IPS-NIHi7 (cell line): ENCODE data around the gene SYT11.
A peak's percentile ranks its signal among the peaks of the same experiment; 100 is the strongest.
"Not testable (repeated sequence)": the region's sequence is repeated elsewhere in the genome, so short reads cannot be mapped to it uniquely, and the experiment has no call there.

Source experiments
- DNase-seq: peaks from one replicate; pipeline ENCODE4 v3.0.0; 2012; ENCODE audit warnings: mixed read lengths; ENCODE audit errors: extremely low spot score

The SYT11 gene

GRCh38 chr1:155897746-155898145 lies 38.4 kb downstream of the SYT11 start:
- DNase-seq: no peak

GRCh38 chr1:155898888-155899287 lies 39.5 kb downstream of the SYT11 start:
- no peak for DNase-seq

- DNase-seq: no peak
Measured at GRCh38 chr1:155899683-155900082, 40.3 kb downstream of the SYT11 start.

GRCh38 chr1:155900161-155900560 lies 40.8 kb downstream of the SYT11 start:
- no peak for DNase-seq

DNA sequence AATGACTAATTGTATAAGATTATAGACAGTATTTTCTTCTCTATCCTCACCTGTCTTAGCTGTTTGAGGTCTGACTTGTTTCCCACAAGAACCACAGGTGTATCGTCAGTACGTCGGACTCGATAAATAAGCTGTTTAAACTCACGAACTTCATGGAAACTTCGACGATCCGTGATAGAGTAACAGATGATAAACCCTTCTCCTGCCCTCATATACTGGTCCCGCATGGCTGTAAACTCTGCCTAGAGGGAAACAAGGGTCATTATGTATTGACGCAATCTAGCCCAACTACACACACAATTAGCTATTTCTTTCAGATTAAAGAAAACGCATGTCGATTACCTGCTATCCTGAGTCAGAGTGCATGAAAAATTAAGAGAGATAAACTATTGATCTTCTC lies 44.9 kb downstream of the SYT11 start:
- no peak for DNase-seq

DNA sequence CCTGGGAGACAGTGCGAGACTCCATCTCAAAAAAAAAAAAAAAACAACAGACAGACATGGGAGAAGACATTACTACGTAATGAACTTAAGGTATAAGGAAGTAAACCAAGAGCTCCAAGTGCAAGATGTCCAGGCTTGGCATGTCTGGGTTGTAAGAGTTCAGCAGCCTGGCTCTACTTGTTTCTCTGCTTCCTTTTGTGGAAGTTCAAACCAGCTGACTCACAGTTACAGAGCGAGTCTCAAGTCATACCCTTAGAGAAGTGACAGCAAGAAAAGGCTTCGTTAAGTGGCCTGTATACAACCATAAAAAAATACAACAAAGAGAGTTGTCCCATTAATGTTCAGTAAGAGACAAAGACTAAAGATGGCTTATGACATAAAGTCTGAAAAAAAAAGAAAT lies 50.5 kb downstream of the SYT11 start:
- DNase-seq: no peak

- peak; percentile 38 for DNase-seq
Measured at GRCh38 chr1:155910621-155911121, 51.3 kb downstream of the SYT11 start.

GRCh38 chr1:155911156-155912055 lies 52.0 kb downstream of the SYT11 start, which contains the start of gene RIT1:
Gene RIT1 (minus strand): TSS chr1:155911349. CDS start chr1:155910761, 588 bp downstream.
- DNase-seq: peak; percentile 96

DNA sequence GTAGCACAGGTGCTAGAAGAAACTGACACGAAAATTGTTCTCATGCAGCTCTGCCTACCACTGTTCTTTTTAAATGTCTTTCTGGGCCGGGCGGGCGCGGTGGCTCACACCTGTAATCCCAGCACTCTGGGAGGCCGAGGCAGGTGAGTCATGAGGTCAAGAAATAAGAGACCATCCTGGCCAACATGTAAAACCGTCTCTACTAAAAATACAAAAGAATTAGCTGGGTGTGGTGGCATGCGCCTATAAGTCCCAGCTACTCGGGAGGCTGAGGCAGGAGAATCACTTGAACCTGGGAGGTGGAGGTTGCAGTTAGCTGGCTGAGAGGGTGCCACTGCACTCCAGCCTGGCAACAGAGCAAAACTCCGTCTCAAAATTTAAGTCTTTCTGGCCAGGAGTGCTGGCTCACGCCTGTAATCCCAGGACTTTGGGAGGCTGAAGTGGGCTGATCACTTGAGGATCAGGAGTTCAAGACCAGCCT lies 52.7 kb downstream of the SYT11 start:
- DNase-seq: no peak

- no peak for DNase-seq
Measured at GRCh38 chr1:155913969-155914757, 54.8 kb downstream of the SYT11 start.

- DNase-seq: no peak
Measured at GRCh38 chr1:155918660-155919059, 59.3 kb downstream of the SYT11 start.

GRCh38 chr1:155919801-155920200 lies 60.4 kb downstream of the SYT11 start:
- no peak for DNase-seq

GRCh38 chr1:155920717-155921116 lies 61.4 kb downstream of the SYT11 start:
- no peak for DNase-seq

GRCh38 chr1:155925506-155925905 lies 66.1 kb downstream of the SYT11 start:
- DNase-seq: no peak

GRCh38 chr1:155929057-155929456 lies 69.7 kb downstream of the SYT11 start:
- no peak for DNase-seq

DNA sequence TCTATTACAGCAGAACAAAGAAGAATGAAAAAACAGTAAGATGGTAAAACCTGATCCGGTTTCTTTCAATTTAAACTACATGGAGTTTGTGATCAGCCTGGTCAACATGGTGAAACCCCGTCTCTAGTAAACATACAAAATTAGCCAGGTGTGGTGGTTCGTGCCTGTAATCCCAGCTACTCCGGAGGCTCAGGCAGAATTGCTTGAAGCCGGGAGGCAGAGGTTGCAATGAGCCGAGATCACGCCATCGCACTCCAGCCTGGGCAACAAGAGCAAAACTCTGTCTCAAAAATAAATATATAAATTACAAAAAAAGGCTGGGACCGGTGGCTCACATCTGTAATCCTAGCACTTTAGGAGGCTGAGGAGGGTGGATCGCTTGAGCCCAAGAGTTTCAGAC lies 71.4 kb downstream of the SYT11 start:
- DNase-seq: not testable (repeated sequence)

DNA sequence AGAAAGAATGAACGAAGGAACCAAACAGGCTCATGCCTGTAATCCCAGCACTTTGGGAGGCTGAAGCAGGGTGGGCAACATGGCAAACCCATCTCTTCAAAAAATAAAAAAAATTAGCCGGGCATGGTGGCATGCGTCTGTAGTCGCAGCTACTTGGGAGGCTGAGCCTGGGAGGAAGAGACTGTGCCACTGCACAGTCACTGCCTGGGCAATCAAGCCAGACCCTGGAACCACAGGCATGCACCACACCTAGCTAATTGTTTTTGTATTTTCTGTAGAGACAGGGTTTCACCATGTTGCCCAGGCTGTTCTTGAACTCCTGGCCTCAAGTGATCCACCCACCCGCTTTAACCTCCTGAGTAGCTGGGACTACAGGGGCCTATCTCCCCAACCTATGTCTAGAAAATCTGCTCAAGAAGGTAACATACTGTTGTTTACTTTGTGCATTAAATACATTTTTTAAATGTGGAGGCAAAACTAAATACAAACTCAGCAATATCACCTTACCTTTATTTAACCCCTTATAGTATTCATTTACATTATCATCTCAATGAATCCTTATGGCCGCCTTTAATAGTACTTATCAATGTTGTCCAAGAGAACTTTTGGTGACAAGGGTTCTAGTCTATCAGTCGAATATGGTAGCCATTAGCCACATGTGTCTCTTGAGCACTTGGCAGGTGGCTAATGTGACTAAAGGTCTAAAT lies 72.1 kb downstream of the SYT11 start:
- DNase-seq: no peak

DNA sequence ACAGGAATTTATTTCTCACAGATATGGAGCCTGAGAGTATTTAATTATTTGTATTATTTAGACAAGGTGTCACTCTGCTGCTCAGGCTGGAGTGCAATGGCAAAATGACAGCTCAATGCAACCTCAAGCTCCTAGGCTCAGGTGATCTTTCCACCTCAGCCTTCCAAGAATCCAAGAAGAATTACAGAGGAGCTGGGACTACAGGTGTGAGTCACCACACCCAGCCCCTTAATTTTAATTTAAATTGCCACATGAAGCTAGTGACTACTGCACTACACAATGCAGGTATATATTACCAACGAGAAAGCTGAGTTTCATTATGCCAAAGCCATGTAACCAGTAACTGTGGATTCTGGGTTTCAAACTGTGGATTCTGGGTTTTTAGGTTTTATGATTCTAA lies 72.7 kb downstream of the SYT11 start:
- no peak for DNase-seq

DNA sequence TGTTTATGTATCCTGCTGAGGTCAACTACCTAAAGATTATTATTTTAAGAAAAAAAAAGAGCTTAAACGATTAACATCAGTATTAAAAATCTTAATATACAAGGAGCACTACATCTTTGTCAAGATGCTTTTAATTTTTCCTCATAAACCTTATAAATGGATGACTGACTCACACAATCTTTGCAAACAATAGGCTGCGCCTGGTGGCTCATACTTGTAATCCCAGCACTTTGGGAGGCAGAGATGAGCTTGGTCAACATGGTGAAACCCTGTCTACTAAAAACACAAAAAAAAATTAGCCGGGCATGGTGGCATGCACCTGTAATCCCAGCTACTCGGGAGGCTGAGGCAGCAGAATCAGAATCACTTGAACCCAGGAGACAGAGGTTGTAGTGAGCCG lies 73.1 kb downstream of the SYT11 start:
- no peak for DNase-seq

DNA sequence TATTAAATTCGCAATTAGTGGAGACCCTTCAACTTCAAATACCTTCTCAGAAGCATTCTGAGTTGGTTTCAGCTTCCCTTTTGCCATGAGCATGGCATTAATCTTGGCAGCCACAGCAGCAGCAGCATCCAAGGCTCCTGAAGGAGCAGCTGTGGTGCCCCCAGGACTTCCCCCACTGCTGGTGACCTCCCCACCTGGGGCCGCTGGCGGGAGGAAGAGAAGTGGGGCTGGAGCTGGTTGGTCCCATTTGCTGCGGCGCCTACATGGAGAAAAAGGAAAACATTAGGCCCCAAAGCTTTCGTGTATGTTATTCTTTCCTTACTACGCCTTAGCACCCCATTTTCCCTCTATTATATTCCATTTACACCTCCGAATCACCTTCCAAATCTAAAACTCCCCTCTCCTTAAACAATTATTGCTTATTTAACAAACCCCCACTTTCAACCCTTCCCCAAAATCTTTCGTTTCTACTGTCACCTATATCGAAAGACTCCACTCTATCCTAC lies 74.3 kb downstream of the SYT11 start:
- DNase-seq: no peak

DNA sequence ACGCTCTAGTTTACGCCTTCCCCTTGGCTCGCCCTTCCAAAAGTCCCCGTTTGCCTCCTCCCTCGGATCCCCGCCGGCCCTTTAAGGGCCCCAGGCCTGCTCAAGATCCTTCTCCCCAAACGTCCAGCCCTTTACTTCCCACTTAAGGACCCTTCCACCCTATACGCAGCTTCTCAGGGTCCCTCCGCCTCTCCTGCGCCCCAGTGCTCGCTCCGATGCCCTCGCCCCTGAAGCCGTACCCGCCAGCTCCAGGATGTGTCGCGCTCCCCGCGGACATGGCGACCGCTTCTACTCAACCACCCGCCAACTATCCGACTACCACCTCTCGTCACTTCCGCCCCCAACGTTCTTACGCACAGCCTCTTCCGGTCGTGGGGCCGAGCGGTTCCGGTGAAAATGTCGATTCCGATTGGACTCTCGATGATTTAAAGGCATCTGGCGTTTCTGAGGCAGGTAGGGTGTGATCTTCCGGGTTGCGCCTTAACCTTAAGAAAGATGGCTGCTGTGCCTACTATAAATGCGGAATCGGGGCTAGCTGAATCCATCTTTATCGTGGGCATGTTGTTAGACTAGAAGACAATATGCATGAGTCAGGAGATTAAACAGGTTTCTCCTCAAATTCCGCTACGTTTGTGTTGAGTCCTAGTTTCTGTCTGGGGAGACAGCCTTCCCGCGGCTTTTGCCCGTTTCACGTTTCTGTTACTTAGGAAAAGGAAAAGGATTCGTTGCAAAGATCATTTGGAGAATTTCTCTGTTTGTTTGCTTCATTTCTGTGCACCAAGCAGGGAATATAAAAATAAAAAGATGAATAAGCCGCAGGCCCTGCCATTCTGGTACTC lies 74.9 kb downstream of the SYT11 start, which contains the start of gene KHDC4:
TSS of gene KHDC4 (minus strand) at position 317 of the 839 bp plus-strand sequence. CDS start at position 277, 40 bp downstream.
- DNase-seq: peak; percentile 96
